NCI-H1105 treated with DMSO at 0.1 percent for 48 hours (cell line): Measurements from ENCODE around the gene M6PR.
"Not testable (repeated sequence)": the region's sequence is repeated elsewhere in the genome, so short reads cannot be mapped to it uniquely, and the experiment has no call there.

ENCODE experiments used
- DNase-seq: peaks from one replicate; lab custom pipeline; 2025; lab: John Stamatoyannopoulos, UW

M6PR gene

DNA sequence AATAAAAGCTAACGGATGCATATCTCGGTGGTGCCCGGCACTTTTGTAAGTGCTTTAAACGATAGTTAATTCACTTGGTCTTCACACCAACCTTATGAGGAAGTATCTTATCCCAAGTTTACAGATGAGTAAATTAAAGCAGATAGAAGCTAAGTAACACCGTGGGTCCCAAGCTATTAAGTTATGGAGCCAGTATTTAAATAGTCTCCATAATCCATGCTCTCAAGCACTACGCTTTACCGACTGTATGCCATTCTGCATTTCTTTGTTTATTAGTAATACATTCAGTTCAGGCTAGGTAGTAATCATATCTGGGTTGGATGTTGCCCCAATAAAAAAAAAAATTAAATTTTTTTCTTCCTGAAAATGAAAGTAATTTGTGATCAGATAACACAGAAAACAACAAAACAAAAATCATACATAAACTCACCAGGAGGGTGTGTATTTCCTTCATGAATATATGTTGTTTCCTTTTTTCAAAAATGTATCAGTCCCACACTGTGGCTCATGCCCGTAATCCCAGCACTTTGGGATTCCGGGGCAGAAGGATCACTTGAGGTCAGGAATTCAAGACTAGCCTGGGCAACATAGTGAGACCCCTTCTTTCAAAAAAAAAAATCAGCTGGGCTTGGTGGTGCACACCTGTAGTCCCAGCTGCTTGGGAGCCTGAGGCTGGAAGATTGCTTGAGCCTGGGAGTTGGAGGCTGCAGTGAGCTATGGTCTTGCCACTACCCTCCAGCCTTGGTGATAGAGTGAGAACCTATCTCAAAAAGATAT lies 1.4 kb upstream of the M6PR start:
- no peak for DNase-seq

- no peak for DNase-seq
Measured at GRCh38 chr12:8950221-8950527, 729 bp upstream of the M6PR start.

DNA sequence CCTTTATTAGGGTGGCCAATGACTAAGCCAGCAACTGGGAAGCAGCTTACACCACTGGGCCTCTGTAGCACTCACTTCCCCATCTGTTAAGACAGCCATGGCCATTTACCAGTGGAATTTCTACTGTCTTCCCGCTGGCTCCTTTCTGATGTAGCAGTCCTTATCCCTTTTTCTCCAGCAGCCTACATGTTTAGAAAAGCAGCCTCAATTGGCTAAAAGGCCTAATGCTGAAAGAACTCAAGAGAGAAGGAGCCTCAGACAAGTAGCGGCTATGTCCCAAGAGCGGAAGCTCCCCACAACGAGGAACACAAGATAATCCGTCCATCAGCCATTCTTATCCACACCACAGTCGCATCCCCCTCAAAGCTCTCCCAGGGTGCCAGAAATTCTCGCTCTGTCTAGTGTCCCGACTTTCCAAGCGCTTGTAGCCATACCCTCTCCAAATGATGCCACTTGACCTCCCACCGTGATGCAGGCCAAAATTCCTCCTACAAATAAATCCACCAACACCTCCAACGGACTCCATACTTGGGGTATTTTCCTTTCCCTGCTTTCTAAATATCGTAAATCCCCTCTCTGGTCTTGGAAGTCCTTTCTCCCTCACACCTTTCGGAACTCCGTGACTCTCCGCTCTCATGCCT lies 624 bp downstream of the M6PR start:
- no peak for DNase-seq

DNA sequence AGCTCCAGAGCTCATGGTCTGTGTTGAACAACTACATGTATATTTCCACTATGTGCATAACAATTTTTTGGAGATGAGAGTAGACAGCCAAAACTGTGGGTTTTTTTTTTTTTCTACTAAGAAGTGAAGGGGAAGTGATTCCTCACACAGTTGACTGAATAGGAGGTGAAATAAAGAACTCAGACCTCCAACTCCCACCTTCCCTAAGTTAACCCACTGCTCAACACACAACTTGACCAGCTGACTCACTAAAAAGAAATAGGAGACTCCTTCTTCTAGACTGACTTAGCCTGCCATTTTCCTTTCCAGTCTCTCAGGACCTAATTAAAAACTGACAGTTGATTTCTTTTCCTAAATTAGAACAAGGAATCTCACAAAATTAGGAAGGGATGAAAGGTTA lies 1.7 kb downstream of the M6PR start:
- no peak for DNase-seq

DNA sequence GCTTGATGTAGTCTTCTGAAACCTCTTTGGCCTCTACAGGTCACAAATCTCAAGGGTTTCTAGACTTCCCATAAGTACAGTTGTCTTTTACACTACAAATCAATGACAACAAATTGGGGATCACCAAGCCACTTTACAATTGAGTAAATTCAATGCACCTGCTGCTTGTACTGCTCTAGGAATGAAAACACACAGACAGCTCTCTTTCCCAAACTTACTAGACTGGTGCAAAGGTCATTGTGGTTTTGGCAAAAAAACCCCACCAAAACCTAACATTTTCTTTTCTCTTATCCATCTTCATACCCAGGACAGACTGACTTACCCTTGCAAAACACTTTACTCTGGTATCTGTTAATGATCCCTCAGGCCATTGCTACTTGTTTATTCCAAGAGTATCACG lies 2.7 kb downstream of the M6PR start:
- DNase-seq: no peak

DNA sequence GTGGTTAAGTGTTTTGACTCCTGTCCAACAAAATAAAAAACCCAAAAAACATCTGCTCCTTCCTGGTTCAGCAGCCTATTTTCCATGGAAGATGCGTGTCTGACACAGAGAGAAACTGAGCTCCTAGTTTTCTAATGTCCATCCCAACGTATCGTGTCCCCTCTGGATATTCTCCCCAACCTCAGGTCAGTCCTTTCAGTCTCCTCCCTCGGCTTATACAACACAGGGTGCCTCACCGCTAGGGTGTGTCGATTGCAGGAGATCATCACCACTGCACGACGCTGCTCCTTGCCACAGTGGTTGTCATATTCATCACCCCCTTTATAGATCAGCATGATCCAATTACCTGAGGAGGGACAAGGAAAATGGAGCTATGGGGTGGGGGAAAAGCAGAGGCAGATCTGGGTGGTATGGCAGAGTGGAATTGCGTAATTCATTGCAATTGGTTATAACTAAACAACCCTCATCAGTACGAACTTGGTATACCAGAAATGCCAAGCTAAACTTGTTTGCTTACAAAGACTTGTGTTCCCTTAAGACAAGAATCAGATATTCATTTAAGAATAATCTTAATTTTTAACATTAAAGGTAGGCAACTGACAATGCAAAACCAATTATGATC lies 5.8 kb downstream of the M6PR start:
- DNase-seq: no peak

DNA sequence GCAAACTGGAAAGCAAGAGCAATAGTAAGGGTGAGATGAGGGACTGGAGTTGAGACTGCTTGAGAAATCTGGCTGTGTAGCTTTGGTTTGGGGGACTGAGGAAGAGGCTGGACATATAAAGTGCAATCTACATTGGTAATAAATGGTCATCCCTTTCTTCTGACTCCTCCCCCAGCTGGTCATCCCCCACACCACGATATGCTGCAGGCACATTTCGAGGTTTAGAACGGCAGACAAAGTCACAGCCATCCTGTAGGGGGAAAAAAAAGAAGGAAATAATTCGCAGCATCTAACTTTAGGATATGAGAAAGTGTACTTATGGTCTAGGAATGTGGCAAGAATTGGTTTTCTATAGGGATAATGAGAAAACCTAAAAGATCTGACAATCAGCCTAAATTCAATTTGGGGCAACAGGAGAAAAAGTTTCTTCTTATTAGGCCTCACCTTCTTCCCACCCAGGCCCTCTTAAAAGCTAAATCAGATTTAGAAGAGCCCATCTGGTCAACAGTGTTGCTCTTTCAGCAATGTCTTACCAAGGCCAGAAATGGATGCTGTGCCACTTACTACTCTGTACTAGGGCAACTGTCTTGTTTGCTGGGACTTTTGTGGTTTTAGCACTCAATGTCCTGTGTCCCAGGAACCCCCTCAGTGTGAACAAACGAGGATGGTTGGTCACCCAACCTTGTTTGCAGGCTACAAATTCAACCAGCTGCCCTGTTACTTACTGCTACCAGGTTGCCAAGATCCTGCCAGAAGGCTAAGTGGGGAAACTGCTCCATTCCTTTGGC lies 7.6 kb downstream of the M6PR start:
- no peak for DNase-seq

- not testable (repeated sequence) for DNase-seq
Measured at GRCh38 chr12:8937842-8938442, 11.5 kb downstream of the M6PR start.

DNA sequence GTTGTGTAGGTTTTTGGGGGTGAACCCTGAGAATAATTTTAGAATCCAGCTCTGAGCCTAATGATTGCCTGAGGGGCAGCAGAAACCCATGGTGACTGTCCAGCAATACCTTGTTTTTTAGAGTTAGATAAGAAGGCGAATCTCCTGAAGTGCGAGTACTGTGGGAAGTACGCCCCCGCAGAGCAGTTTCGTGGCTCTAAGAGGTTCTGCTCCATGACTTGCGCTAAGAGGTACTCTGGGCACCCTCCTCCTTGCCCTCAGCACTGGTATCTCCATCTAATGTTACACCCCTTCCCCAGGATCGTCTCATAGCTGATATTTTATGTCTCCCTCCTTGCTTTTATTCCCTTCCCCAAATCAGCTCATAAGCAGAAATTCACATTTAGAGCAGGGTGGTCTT lies 12.7 kb downstream of the M6PR start:
- no peak for DNase-seq

DNA sequence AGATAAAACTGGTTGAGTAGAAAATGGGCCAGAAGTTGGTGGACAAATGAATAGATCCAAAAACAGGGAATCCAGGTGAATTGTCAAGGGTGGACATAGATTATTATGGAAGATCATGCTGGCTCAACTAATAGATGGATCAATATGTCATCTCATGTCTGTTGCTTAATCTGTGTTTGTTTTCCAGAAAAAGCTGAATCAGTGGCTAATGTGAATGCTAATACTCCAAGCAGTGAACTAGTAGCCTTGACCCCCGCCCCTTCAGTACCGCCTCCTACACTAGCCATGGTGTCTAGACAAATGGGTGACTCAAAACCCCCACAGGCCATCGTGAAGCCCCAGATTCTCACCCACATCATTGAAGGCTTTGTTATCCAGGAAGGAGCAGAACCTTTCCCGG lies 15.4 kb downstream of the M6PR start:
- not testable (repeated sequence) for DNase-seq

GRCh38 chr12:8932464-8932863 lies 17.0 kb downstream of the M6PR start:
- not testable (repeated sequence) for DNase-seq

- DNase-seq: not testable (repeated sequence)
Measured at GRCh38 chr12:8930655-8931323, 18.7 kb downstream of the M6PR start.

- DNase-seq: no peak
Measured at GRCh38 chr12:8922544-8922943, 26.9 kb downstream of the M6PR start.

GRCh38 chr12:8919643-8920042 lies 29.8 kb downstream of the M6PR start:
- not testable (repeated sequence) for DNase-seq

GRCh38 chr12:8917751-8918150 lies 31.7 kb downstream of the M6PR start:
- no peak for DNase-seq

DNA sequence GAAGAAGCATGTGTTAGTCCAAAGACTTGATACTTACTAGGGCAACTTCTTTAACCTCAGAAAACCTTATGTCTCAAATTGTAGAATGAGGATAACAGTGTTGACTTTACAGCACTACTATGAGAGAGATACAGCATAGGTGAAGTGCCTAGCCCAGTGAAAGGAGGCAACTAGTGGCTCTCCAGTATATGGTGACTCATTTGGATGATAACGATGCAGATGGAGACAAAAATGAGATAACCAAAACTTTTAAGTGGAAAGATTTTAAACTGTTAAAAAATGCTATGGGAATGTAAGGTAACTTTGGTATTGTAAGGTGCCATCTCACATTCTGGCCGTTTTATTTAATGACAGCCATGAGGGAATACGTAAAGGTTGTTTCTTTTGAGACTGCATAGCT lies 32.4 kb downstream of the M6PR start:
- DNase-seq: no peak

- DNase-seq: no peak
Measured at GRCh38 chr12:8916154-8916553, 33.3 kb downstream of the M6PR start.

GRCh38 chr12:8914716-8915526 lies 34.5 kb downstream of the M6PR start:
- peak; percentile 74 for DNase-seq

DNA sequence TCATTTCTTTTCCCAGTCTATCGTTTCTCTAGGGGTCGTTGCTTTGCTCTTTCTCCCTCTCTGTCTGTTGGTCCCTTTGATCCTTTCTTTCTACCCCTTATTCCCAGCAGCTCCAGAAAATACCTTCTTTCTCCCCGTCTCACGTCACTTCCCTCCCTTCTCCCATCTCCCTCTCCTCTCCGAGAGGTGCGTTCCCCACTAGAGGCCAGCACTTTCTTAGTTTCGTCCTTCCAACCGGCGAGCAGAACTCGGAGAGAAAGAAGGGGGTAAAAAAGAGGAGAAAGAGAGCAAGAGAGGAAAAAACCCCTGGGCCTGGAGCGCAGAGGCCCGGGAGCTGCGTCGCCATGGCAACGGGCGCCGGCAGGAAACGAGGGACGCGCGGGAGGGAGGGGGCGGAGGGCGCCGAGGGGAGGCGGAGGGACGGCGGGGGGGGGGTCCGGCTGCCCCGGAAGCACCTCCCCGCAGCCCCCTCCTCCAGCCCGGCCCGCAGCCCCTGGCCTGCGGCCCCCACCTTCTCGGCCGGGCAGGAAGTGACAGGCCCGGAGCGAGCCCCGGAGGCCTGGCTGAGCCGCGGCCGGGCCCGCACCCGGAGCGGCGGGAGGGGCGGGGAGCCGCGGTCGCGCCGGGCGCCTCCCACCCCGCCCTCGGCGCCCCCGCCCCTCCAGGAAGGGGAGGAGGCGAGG lies 35.3 kb downstream of the M6PR start, which contains the start of gene PHC1:
TSS of gene PHC1 (plus strand) at position 477 of the 683 bp plus-strand sequence. CDS start 3,169 bp downstream, outside the sequence.
- peak; percentile 81 for DNase-seq

- no peak for DNase-seq
Measured at GRCh38 chr12:8913702-8914032, 35.8 kb downstream of the M6PR start.
